GM21723 (cell line): ENCODE measurements around the gene BMS1.

Source experiments
- ATAC-seq: cut with Tn5 transposase; IDR thresholded peaks from one replicate; pipeline ENCODE4 v1.9.1; 2021; ENCODE audit warnings: mild to moderate bottlenecking, moderate library complexity; ENCODE audit not compliant: unreplicated experiment

BMS1 gene

GRCh38 chr10:42882597-42882996 lies 100.0 kb downstream of the BMS1 start:
- ATAC-seq: no peak
